H1 (cell line): Measurements from ENCODE around the gene GRIK2. TPM values are rescaled to one million over a fixed set of nuclear protein-coding genes. Genes with fewer than 3 reads are reported as not detected.

Experiments
- CTCF ChIA-PET: fragments of 300-600 bp; sonication (Branson Sonifier 250); formaldehyde crosslinking; loops from one replicate; lab custom pipeline; 2021; ENCODE audit not compliant: partially characterized antibody; lab: Charles Lee
- POLR2A ChIA-PET: fragments of 300-600 bp; sonication (Branson Sonifier 250); formaldehyde crosslinking; loops from one replicate; lab custom pipeline; 2021; ENCODE audit warnings: inconsistent platforms; ENCODE audit not compliant: partially characterized antibody; lab: Charles Lee
- DNase-seq, 2 experiments: peaks; one replicate each; pipeline versions ENCODE4 v3.0.0 to v3.0.0-alpha.2; 2010 to 2022; ENCODE audit warnings: low spot score in 2 of 2, low read depth in 1 of 2, mixed read lengths in 1 of 2
- FAIRE-seq: peaks from 2 replicates; lab custom pipeline; 2011; peaks lifted over from hg19 to GRCh38; lab: Jason Lieb, UNC
- H2AFZ ChIP-seq: 2 replicates; pipeline ENCODE4 v1.8.1; 2012; ENCODE audit warnings: low read length, inconsistent platforms
- H2AK5ac ChIP-seq: 2 replicates; pipeline ENCODE4 v1.6.1; 2013; ENCODE audit warnings: low read depth, low read length
- H2BK120ac ChIP-seq: replicated peaks from 2 replicates; pipeline ENCODE3; 2013; ENCODE audit warnings: low read depth, low read length, inconsistent platforms
- H2BK12ac ChIP-seq: 2 replicates; pipeline ENCODE4 v1.6.1; 2013; ENCODE audit warnings: low read depth, low read length
- H2BK15ac ChIP-seq: 2 replicates; pipeline ENCODE4 v1.6.1; 2013; ENCODE audit warnings: low read length
- H2BK20ac ChIP-seq: 2 replicates; pipeline ENCODE4 v1.6.1; 2013; ENCODE audit warnings: low read length
- H2BK5ac ChIP-seq: 2 replicates; pipeline ENCODE4 v1.6.1; 2013; ENCODE audit warnings: low read depth, low read length
- H3K14ac ChIP-seq: 2 replicates; pipeline ENCODE4 v1.6.1; 2013; ENCODE audit warnings: inconsistent platforms; ENCODE audit not compliant: insufficient read length
- H3K18ac ChIP-seq: 2 replicates; pipeline ENCODE4 v1.6.1; 2013; ENCODE audit warnings: low read length; ENCODE audit errors: extremely low read depth
- H3K23ac ChIP-seq: 2 replicates; pipeline ENCODE4 v1.6.1; 2013; ENCODE audit warnings: inconsistent platforms; ENCODE audit not compliant: insufficient read length
- H3K23me2 ChIP-seq: 2 replicates; pipeline ENCODE4 v1.6.1; 2013; ENCODE audit warnings: low read depth, low read length
- H3K27ac ChIP-seq: 2 replicates; pipeline ENCODE4 v1.6.1; 2011; ENCODE audit warnings: low read depth, low read length, inconsistent platforms
- H3K27me3 ChIP-seq, 4 experiments: replicated peaks in 1 of 4; 1 replicate in 1 of 4; 2 replicates in 3 of 4; pipeline versions ENCODE4 v1.6.1 to v1.8.1; 2011 to 2013; ENCODE audit warnings: low read length in 3 of 4, mild to moderate bottlenecking in 3 of 4, inconsistent platforms in 2 of 4, mixed read lengths in 2 of 4, moderate library complexity in 1 of 4; ENCODE audit not compliant: control insufficient read depth in 3 of 4, insufficient read depth in 3 of 4; ENCODE audit errors: extremely low read depth in 1 of 4
- H3K36me3 ChIP-seq, 4 experiments: 2 replicates each; pipeline versions ENCODE4 v1.6.1 to v1.8.1; 2011 to 2013; ENCODE audit warnings: mild to moderate bottlenecking in 4 of 4, low read length in 3 of 4, moderate library complexity in 2 of 4, control low read depth in 1 of 4, inconsistent platforms in 1 of 4; ENCODE audit not compliant: insufficient read depth in 4 of 4, control insufficient read depth in 2 of 4
- H3K4ac ChIP-seq: replicated peaks from 2 replicates; pipeline ENCODE3; 2013; ENCODE audit warnings: low read length, low read depth, mixed read lengths, inconsistent platforms; ENCODE audit not compliant: insufficient read length
- H3K4me1 ChIP-seq, 4 experiments: replicated peaks in 1 of 4; 1 replicate in 1 of 4; 2 replicates in 3 of 4; pipeline versions ENCODE4 v1.6.1 to v1.8.1; 2011 to 2013; ENCODE audit warnings: low read length in 3 of 4, inconsistent platforms in 2 of 4, mixed read lengths in 1 of 4; ENCODE audit not compliant: insufficient read depth in 4 of 4, control insufficient read depth in 3 of 4
- H3K4me2 ChIP-seq, 2 experiments: 2 replicates each; pipeline versions ENCODE4 v1.6.1 to v1.8.1; 2011 to 2013; ENCODE audit warnings: low read depth in 2 of 2, low read length in 2 of 2, control low read depth in 1 of 2, inconsistent platforms in 1 of 2, mild to moderate bottlenecking in 1 of 2; ENCODE audit not compliant: insufficient read depth in 1 of 2
- H3K4me3 ChIP-seq, 4 experiments: fragments of 200-600, 300-600 bp in 1 of 4; sonication (generic), shearing (Covaris generic), sonication (Bioruptor Twin) in 1 of 4; 2 replicates each; pipeline versions ENCODE4 v1.5.1 to v1.8.1; 2011 to 2016; ENCODE audit warnings: low read length in 4 of 4, low read depth in 3 of 4, control low read depth in 2 of 4, inconsistent platforms in 2 of 4, mild to moderate bottlenecking in 2 of 4, mixed read lengths in 1 of 4, moderate library complexity in 1 of 4; ENCODE audit not compliant: insufficient read depth in 2 of 4; ENCODE audit errors: extremely low read depth in 1 of 4
- H3K56ac ChIP-seq: replicated peaks from 2 replicates; pipeline ENCODE3; 2013; ENCODE audit warnings: low read depth, mild to moderate bottlenecking, mixed read lengths, low read length, inconsistent platforms; ENCODE audit not compliant: insufficient read length
- H3K79me1 ChIP-seq: 2 replicates; pipeline ENCODE4 v1.6.1; 2013; ENCODE audit warnings: low read depth, low read length, control low read depth
- H3K79me2 ChIP-seq, 2 experiments: 2 replicates each; pipeline versions ENCODE4 v1.6.1 to v1.8.1; 2012 to 2013; ENCODE audit warnings: low read length in 2 of 2, mild to moderate bottlenecking in 2 of 2, inconsistent platforms in 1 of 2; ENCODE audit not compliant: insufficient read depth in 2 of 2, control insufficient read depth in 1 of 2
- H3K9ac ChIP-seq, 4 experiments: replicated peaks in 1 of 4; 1 replicate in 1 of 4; 2 replicates in 3 of 4; pipeline versions ENCODE4 v1.6.1 to v1.8.1; 2011 to 2013; ENCODE audit warnings: low read depth in 3 of 4, low read length in 3 of 4, control low read depth in 2 of 4, mild to moderate bottlenecking in 2 of 4, moderate library complexity in 2 of 4, inconsistent platforms in 1 of 4; ENCODE audit errors: extremely low read depth in 1 of 4
- H3K9me3 ChIP-seq, 2 experiments: 2 replicates each; pipeline versions ENCODE4 v1.6.1 to v1.8.1; 2012 to 2013; ENCODE audit warnings: mild to moderate bottlenecking in 2 of 2, moderate library complexity in 2 of 2, control low read depth in 1 of 2, inconsistent platforms in 1 of 2, low read depth in 1 of 2, low read length in 1 of 2, mixed read lengths in 1 of 2; ENCODE audit not compliant: insufficient read depth in 2 of 2
- H4K20me1 ChIP-seq, 2 experiments: replicated peaks in 1 of 2; 2 replicates each; pipeline versions ENCODE3 to v1.8.1; 2011 to 2013; ENCODE audit warnings: inconsistent platforms in 2 of 2, low read length in 2 of 2, mild to moderate bottlenecking in 1 of 2; ENCODE audit not compliant: insufficient read depth in 2 of 2, control insufficient read depth in 1 of 2
- H4K5ac ChIP-seq: 2 replicates; pipeline ENCODE4 v1.6.1; 2013; ENCODE audit warnings: low read length, low read depth, mixed read lengths, inconsistent platforms; ENCODE audit not compliant: insufficient read length
- H4K8ac ChIP-seq: 2 replicates; pipeline ENCODE4 v1.8.0; 2013; ENCODE audit warnings: mild to moderate bottlenecking, moderate library complexity, low read length, inconsistent platforms; ENCODE audit not compliant: insufficient read depth; ENCODE audit errors: extremely low read depth
- H4K91ac ChIP-seq: replicated peaks from 2 replicates; pipeline ENCODE3; 2013; ENCODE audit warnings: low read length, mixed read lengths, inconsistent platforms; ENCODE audit not compliant: insufficient read length
- CBX5 ChIP-seq: fragments of 300-800, 300-1000 bp; sonication (generic); IDR thresholded peaks from 2 replicates; pipeline ENCODE4 v1.7.1; 2016; ENCODE audit warnings: antibody characterized with exemption, low read length, low read depth
- GTF2F1 ChIP-seq: IDR thresholded peaks from 2 replicates; pipeline ENCODE4 v1.6.1; 2012; ENCODE audit warnings: low read depth, low read length, improper control_type of control experiment, borderline replicate concordance
- HDAC6 ChIP-seq: IDR thresholded peaks from one replicate; pipeline ENCODE4 v1.7.1; 2012; ENCODE audit warnings: low read depth, mild to moderate bottlenecking, inconsistent platforms, low read length, moderate library complexity
- JUND ChIP-seq: IDR thresholded peaks from 2 replicates; pipeline ENCODE4 v1.6.1; 2011; ENCODE audit warnings: mild to moderate bottlenecking, improper control_type of control experiment, low read length
- KDM1A ChIP-seq: fragments of 200-600, 300-600 bp; sonication (generic); IDR thresholded peaks from 2 replicates; pipeline ENCODE4 v1.7.1; 2016; ENCODE audit warnings: mild to moderate bottlenecking, low read length, borderline replicate concordance
- RBBP5 ChIP-seq: IDR thresholded peaks from 2 replicates; pipeline ENCODE4 v1.7.1; 2012; ENCODE audit warnings: low read depth, mild to moderate bottlenecking, inconsistent platforms, low read length, moderate library complexity, borderline replicate concordance
- SAP30 ChIP-seq: fragments of 300-600 bp; sonication (generic); IDR thresholded peaks from 2 replicates; pipeline ENCODE4 v1.7.1; 2012; ENCODE audit warnings: low read length, moderate library complexity, mild to moderate bottlenecking, inconsistent platforms; ENCODE audit not compliant: insufficient read depth, insufficient replicate concordance
- SIX5 ChIP-seq: IDR thresholded peaks from 2 replicates; pipeline ENCODE4 v1.6.1; 2011; ENCODE audit warnings: mild to moderate bottlenecking, low read depth, low read length
- SUZ12 ChIP-seq: fragments of 200-600 bp; sonication (generic); IDR thresholded peaks from 2 replicates; pipeline ENCODE4 v1.6.1; 2012; ENCODE audit warnings: mild to moderate bottlenecking, inconsistent platforms, low read length, moderate library complexity, mixed read lengths
- WGBS, 2 experiments: shearing (Covaris generic) in 1 of 2; methylation state at CpG; one replicate each; pipeline versions ENCODE4 v1.1.6 to v1.1.7; 2013 to 2015; ENCODE audit warnings: low lambda C conversion rate in 2 of 2, mixed read lengths in 2 of 2, inconsistent platforms in 1 of 2, low coverage in 1 of 2, missing lambda C conversion rate in 1 of 2; ENCODE audit not compliant: insufficient replicate concordance in 2 of 2, insufficient coverage in 1 of 2, insufficient read length in 1 of 2; ENCODE audit errors: extremely low coverage in 1 of 2, missing lambda C conversion rate in 1 of 2; 5-methylcytosine and 5-hydroxymethylcytosine counted together
- polyA plus RNA-seq, 7 experiments: library from polyadenylated mRNA; depleted of rRNA in 3 of 7; stranded (reverse) in 5 of 7; unstranded in 2 of 7; fragments of >200 nt in 5 of 7; fragments of 200-250 nt in 2 of 7; gene quantifications; 1 replicate in 5 of 7; 2 replicates in 1 of 7; 4 replicates in 1 of 7; pipeline versions ENCODE4 v1.2.1 to v1.2.3, GENCODE V29; 2011 to 2013; ENCODE audit warnings: missing spikeins in 2 of 7, mixed read lengths in 2 of 7
- total RNA-seq: library from RNA; stranded (reverse); fragmentation: NEBNext Ultra II Directional; extraction: Animal tissue kit (Norgen Biotek cat#: 25700); gene quantifications from 2 replicates; pipeline ENCODE4 v1.2.1, GENCODE V29; 2021

GRIK2 gene
- total and polyA plus RNA-seq, 2 of the 8 experiments (the other 6 are each of a cell fraction or from before 2014, with no cell fraction given), result 1.8 to 2.2 TPM

- H2BK20ac ChIP-seq, result no peak overlapping the region
- no peak for TF ChIP-seq HDAC6
- TF ChIP-seq KDM1A, result no peak
- TF ChIP-seq CBX5, result no peak
- TF ChIP-seq RBBP5, result no peak
- TF ChIP-seq SAP30, result no peak
- TF ChIP-seq GTF2F1, result no peak
- TF ChIP-seq SIX5, result no peak
- no peak for TF ChIP-seq SUZ12
- no peak for TF ChIP-seq JUND
- TF ChIP-seq, all 59 proteins: peak for 0
- Histone ChIP-seq H4K8ac (no peak overlapping the region), H4K91ac (no peak overlapping the region), H3K36me3 (no peaks in the 10 kb centered on the region), H2AK5ac (no peak overlapping the region), H3K23ac (no peak overlapping the region), H3K23me2 (no peaks in the 10 kb centered on the region; the same call in 1 of the 2 replicates), H2AFZ (no peak overlapping the region), H2BK5ac (no peak overlapping the region), H3K27me3 (no peaks in the 10 kb centered on the region), H3K14ac (no peak overlapping the region), H3K4me1 (no peaks in the 10 kb centered on the region), H2BK120ac (no peak overlapping the region), H3K9me3 (no peaks in the 10 kb centered on the region), H3K9ac (no peak overlapping the region), H2BK15ac (no peak overlapping the region), H3K4me2 (no peak overlapping the region), H3K4ac (no peak overlapping the region), H3K4me3 (no peak overlapping the region), H4K20me1 (no peaks in the 10 kb centered on the region), H4K5ac (no peak overlapping the region), H3K56ac (no peak overlapping the region), H3K79me2 (no peaks in the 10 kb centered on the region), H3K27ac (no peak overlapping the region), H2BK12ac (no peak overlapping the region), H3K18ac (no peak overlapping the region), H3K79me1 (no peaks in the 10 kb centered on the region)
- ChIA-PET POLR2A (no interaction called here), CTCF (no interaction called here)
- 93% methylated on average over 1 of the region's 1 CpG; no CpG with 5 or more reads in 1 of the 2 experiments for WGBS, 2 experiments
- DNase-seq (no peak), FAIRE-seq (no peak)
Observed at GRCh38 chr6:102051720-102052119, 658.2 kb downstream of the GRIK2 start.
